DOHH2 (cell line): ENCODE results near the gene PPP2R2B.
"Not testable (repeated sequence)": the region's sequence is repeated elsewhere in the genome, so short reads cannot be mapped to it uniquely, and the experiment has no call there.

ENCODE experiments used
- CTCF ChIP-seq: fragments of 200-600 bp; sonication (generic); IDR thresholded peaks from one replicate; pipeline ENCODE4 v1.5.1; 2014; ENCODE audit warnings: antibody characterized with exemption, mild to moderate bottlenecking, low read depth, low read length; ENCODE audit not compliant: poor library complexity, severe bottlenecking
- EZH2phosphoT487 ChIP-seq: fragments of 200-600 bp; sonication (generic); IDR thresholded peaks from 2 replicates; pipeline ENCODE4 v1.6.1; 2017; ENCODE audit warnings: borderline replicate concordance, mild to moderate bottlenecking, antibody characterized with exemption, low read length, moderate library complexity, mixed read lengths

- TF ChIP-seq CTCF, EZH2phosphoT487: not testable (repeated sequence)
Measured at GRCh38 chr5:146728746-146729145, 149.8 kb downstream of the PPP2R2B start.
